HL-60 (cell line): ENCODE measurements around the gene PTPRG.

Experiments used
- GABPA ChIP-seq: IDR thresholded peaks from 2 replicates; pipeline ENCODE4 v1.6.1; 2012; ENCODE audit warnings: low read depth
- POLR2AphosphoS5 ChIP-seq: IDR thresholded peaks from 2 replicates; pipeline ENCODE4 v1.6.1; 2012; ENCODE audit warnings: low read depth
- TF ChIP-seq, protein P1 (sequence below): IDR thresholded peaks from one replicate; pipeline ENCODE4 v1.5.1; 2011; ENCODE audit warnings: low read length, control low read depth, inconsistent platforms; ENCODE audit not compliant: insufficient read depth

GRCh38 chr3:61853912-61854311, 292.5 kb downstream of the PTPRG start:
- TF ChIP-seq GABPA (no peak), POLR2AphosphoS5 (no peak)
- TF ChIP-seq, protein P1, sequence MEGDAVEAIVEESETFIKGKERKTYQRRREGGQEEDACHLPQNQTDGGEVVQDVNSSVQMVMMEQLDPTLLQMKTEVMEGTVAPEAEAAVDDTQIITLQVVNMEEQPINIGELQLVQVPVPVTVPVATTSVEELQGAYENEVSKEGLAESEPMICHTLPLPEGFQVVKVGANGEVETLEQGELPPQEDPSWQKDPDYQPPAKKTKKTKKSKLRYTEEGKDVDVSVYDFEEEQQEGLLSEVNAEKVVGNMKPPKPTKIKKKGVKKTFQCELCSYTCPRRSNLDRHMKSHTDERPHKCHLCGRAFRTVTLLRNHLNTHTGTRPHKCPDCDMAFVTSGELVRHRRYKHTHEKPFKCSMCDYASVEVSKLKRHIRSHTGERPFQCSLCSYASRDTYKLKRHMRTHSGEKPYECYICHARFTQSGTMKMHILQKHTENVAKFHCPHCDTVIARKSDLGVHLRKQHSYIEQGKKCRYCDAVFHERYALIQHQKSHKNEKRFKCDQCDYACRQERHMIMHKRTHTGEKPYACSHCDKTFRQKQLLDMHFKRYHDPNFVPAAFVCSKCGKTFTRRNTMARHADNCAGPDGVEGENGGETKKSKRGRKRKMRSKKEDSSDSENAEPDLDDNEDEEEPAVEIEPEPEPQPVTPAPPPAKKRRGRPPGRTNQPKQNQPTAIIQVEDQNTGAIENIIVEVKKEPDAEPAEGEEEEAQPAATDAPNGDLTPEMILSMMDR: no peak
